T-helper 1 cell treated with Interleukin-12 subunit alpha and Interleukin-12 subunit beta and Interleukin-4 antibody, amounts not matched to agents 30 ng/mL and 1 ng/mL, for 36 hours (primary cell): Measurements from ENCODE around the gene JAKMIP2. TPM values are rescaled to one million over a fixed set of nuclear protein-coding genes. Genes with fewer than 3 reads are reported as not detected.
"Not testable (repeated sequence)": the region's sequence is repeated elsewhere in the genome, so short reads cannot be mapped to it uniquely, and the experiment has no call there.

ENCODE experiments used
- intact Hi-C: fragments of 100-400 bp; cut with micrococcal nuclease; formaldehyde crosslinking; loops from one replicate; pipeline ENCODE4 v1.15.1; 2024
- total RNA-seq: library from RNA; stranded (reverse); gene quantifications from 2 replicates; pipeline ENCODE4 v1.2.3, GENCODE V29; 2022

The JAKMIP2 gene
- 5.5 and 6.3 TPM in 2 replicates for total RNA-seq

DNA sequence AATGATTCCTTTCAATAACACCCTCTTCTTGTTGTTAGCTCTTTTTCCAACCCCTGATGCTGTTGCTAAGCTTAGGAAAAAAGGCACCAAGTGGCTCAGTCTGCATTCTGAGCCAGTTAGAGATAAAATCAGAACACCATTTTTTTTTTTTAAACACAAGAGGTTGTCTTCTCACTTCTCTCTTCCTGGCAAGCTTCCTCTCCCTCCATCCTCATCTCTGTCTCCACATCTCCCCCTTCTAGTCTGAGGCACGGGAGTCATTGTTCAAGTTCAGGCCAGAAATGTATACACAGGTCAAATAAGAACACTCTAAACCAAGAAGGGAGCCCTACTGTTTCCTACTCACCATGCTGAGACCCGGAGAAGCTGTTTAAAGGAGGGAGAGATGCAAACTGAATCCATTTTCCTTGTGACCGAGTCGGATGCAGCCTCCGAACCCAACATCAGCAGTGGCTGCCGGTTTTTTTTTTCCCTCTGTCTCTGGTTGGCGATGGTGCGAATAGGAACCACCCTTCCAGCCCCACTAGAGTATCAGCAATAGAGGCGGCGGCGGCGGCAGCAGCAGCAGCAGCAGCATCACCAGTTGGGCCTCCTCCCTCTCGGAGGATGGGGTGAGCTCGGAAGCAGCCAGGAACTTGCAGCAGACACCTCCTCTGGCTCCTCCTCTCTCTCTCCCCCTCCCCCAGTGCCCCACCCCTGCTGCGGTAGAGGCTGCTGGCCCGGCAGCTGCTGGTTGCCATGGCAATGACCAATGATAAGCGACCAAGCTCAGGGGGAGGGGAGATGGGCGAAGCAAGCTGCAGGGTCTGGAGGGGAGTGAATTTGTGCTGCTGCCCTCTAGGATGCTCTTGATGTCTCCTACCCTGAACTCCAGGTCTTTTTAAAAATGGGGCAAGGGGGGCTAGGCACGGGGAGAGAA is at the start of gene JAKMIP2:
TSS of gene JAKMIP2 (minus strand) at position 619 of the 919 bp plus-strand sequence. CDS start 110,922 bp downstream, outside the sequence.
- intact Hi-C loops, result loop anchor here (1.0 to 10.0 kb wide), 9 partner anchors 23 to 1772 kb away; partner anchors contain the start of genes CSNK1A1 and GRPEL2

- intact Hi-C loops, result no loop called here
Measured at GRCh38 chr5:147831465-147831864, 48.9 kb upstream of the JAKMIP2 start, which contains the start of gene SPINK1. SPINK1 (minus strand) TSS chr5:147831671; CDS start chr5:147831577, 94 bp downstream.

GRCh38 chr5:147830035-147830434 is 47.5 kb upstream of the JAKMIP2 start:
- intact Hi-C loops, result no loop called here

- intact Hi-C loops, result not testable (repeated sequence)
Measured at GRCh38 chr5:147827017-147827416, 44.5 kb upstream of the JAKMIP2 start.

DNA sequence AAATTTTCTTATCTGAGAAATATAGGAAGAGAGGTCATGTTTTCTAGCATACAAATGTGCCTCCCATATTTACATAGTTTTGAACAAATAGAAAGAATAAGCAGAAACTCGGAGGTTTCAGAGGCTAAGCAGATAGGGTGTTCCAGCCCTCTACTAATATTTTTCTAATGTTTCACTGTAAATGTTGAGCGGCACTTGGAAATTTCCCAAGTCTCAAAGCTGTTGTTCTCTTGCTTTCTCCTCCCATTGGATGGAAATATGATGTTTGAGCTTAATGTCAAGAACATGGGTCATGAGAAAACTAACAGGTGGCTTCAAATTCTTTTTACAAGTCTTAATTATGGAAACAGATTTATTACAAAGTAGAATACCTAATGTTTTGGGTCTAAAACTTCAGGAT is 43.8 kb upstream of the JAKMIP2 start:
- intact Hi-C loops, result no loop called here

GRCh38 chr5:147822686-147823491 is 40.4 kb upstream of the JAKMIP2 start:
- intact Hi-C loops, result loop anchor here (1.0 kb wide), 4 partner anchors 41 to 369 kb away; partner anchors contain the start of gene JAKMIP2

- intact Hi-C loops, result loop anchor here (1.0 kb wide), 4 partner anchors 40 to 368 kb away; partner anchors contain the start of gene JAKMIP2
Measured at GRCh38 chr5:147822222-147822621, 39.7 kb upstream of the JAKMIP2 start.

DNA sequence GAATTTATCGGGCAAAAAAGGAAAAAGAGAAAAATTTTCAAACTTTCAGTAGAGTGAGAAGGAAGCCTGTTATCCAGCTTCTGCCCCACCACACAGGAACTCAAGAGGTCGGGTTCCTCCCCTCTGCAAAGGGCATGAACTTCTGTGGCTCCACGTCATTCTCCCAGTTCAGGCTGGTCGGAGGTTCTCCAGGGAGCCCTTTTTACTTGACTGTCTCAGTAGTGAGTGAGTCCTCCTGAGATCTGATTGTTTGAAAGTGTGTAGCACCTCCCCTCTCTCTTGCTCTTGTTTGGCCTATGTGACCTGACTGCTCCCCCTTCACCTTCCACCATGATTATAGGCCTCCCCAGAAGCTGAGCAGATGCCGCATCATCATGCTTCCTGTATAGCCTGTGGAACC is 39.2 kb upstream of the JAKMIP2 start:
- intact Hi-C loops, result loop anchor here (1.0 kb wide), 4 partner anchors 39 to 367 kb away; partner anchors contain the start of gene JAKMIP2

- intact Hi-C loops, result no loop called here
Measured at GRCh38 chr5:147819261-147819770, 36.8 kb upstream of the JAKMIP2 start.

DNA sequence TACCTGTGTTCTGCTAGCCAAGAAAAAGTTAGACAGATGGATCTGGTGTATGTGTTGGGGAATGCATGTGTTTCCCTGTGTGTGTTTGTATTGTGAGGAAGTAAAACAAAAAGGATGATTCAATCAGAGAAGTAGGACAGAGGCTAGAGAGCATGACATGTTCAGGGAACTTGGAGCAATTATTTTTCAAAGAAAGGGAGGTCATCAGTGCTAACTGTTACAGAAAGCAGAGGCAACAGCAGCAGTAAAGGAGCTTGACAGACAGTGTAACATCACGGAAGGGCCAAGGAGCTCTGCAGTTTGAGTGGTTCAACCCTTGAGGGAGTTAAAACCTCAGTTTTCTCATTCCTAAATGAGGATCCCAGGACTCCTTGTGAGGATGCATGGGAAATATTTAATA is 35.8 kb upstream of the JAKMIP2 start:
- intact Hi-C loops, result no loop called here

- intact Hi-C loops, result no loop called here
Measured at GRCh38 chr5:147813696-147814095, 31.2 kb upstream of the JAKMIP2 start.

GRCh38 chr5:147809830-147810666 is 27.5 kb upstream of the JAKMIP2 start:
- intact Hi-C loops, result no loop called here

DNA sequence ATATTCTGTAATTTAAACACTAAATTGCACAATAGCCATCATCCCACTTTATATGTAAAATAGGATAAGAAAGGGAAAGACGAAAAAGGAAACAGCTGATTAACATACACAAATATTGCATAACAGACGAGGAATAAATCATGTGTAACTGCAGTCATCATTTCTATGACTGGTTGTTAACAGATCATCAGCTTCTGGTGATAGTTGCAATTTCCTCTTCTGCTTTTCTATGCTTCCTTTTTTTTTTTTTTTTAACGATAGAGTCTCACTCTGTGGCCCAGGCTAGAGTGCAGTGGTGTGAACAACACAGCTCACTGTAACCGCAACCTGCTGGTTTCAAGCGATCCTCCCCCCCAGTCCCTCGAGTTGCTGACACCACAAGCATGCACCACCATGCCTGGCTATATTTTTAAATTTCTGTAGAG is 22.5 kb upstream of the JAKMIP2 start:
- intact Hi-C loops, result loop anchor here (1.0 kb wide), 1 partner anchor 23 kb away; the partner anchor contains the start of gene JAKMIP2

DNA sequence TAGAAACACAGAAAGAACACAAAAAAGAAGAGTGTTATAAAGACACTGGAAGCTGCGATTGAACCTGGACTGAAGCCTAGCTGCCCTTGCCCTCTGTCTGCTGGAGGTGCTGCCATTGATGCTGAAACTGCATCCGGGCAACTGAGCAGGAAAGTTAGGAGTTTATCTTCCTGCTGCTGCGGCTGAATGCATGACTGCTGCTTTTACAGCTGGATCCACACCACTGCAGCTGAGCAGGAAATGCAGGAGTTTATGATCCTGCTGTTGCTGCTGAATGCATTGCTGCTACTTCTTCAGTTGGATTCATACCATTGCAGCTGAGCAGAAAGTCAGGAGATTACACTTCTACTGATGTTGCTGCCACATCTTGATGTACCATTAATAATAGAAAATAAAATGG is 21.8 kb upstream of the JAKMIP2 start:
- intact Hi-C loops, result no loop called here

GRCh38 chr5:147803926-147804325 is 21.4 kb upstream of the JAKMIP2 start:
- intact Hi-C loops, result no loop called here

GRCh38 chr5:147803161-147803560 is 20.6 kb upstream of the JAKMIP2 start:
- intact Hi-C loops, result not testable (repeated sequence)

DNA sequence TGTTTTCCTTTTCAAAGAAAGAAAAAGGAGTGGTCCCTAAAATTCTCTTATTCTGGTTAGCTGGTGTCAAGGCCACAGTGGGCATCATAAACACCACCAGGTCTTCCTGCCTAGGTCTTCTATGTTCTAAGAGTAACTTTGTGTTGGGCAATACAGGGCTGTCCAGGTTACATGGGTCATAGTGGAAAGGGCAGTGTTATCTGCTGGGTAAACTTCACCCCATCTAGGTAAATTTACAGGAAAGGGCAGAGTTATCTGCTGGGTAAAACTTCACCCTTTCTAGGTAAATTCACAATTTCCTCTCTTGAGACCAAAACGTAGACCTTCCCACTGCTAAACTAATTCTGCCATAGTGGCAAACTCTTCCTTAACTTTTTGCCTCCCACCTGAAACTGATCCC is 18.9 kb upstream of the JAKMIP2 start:
- intact Hi-C loops, result no loop called here

DNA sequence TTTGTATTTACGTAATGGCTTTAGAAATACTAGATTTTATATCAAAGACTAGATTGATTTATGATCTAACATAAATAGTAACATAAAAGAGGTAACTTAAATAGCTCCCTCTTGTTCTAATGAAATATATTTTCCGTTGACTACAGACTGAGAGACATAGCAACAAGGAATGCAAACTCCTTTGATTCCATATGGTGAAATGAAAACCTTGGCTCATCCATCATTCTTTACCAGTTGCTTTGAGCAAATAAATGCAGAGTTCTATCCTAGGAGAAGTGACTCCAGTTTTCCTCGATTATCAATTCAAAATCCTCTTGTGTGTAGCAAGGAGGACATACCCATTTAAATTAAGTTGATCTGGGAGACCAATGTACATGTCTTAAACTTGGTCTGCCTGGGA is 18.0 kb upstream of the JAKMIP2 start:
- intact Hi-C loops, result no loop called here

DNA sequence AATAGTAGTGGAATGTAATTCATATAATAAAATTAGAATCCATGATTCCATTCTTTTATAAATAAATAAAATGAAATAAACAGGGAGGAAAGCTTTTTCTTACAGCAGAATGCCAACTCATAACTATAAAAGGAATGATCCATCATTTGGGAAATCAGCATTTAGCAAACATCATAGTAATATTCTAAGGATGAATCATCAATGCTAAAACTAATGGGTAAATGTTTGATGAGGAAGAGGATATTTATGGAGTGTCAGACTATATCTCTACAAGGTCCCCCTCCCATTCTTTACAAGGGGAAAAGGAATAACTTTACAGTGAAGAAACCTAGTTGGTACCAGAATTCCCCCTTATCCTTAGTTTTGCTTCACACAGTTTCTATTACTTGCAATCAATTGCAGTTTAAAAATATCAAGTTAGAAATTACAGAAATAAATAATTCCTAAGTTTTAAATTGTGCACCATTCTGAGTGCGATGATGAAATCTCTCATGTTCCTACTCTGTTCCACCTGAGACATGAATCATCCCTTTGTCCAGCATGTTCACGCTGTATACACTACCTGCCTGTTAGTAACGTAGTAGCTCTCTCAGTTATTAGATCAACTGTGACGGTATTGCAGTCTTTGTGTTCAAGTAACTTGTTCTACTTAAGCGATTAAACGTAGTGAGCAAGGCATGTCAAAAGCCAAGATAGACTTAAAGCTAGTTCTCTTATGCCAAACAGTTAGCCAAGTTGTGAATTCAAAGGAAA is 14.2 kb upstream of the JAKMIP2 start:
- intact Hi-C loops, result no loop called here

GRCh38 chr5:147791181-147791580 is 8.7 kb upstream of the JAKMIP2 start:
- intact Hi-C loops, result no loop called here
